BE2C (cell line): ENCODE data around the gene BIRC6.

Experiments used
- DNase-seq: peaks from one replicate; pipeline ENCODE4 v3.0.0-alpha.2; 2020
- H3K27me3 ChIP-seq: fragments of 250-450 bp; sonication (Bioruptor Pico); 2 replicates; pipeline ENCODE4 v1.5.1; 2020; ENCODE audit warnings: mild to moderate bottlenecking
- H3K36me3 ChIP-seq: fragments of 250-450 bp; sonication (Bioruptor Pico); 2 replicates; pipeline ENCODE4 v1.5.1; 2020; ENCODE audit warnings: mild to moderate bottlenecking
- H3K4me1 ChIP-seq: fragments of 250-450 bp; sonication (Bioruptor Pico); 2 replicates; pipeline ENCODE4 v1.5.1; 2020
- H3K4me3 ChIP-seq: 2 replicates; pipeline ENCODE4 v1.5.1; 2011; ENCODE audit warnings: low read depth, low read length
- H3K9me3 ChIP-seq: fragments of 250-450 bp; sonication (Bioruptor Pico); 2 replicates; pipeline ENCODE4 v1.5.1; 2020
- TF ChIP-seq, protein P1 (sequence below): IDR thresholded peaks from 2 replicates; pipeline ENCODE4 v1.5.1; 2012; ENCODE audit warnings: mild to moderate bottlenecking, low read depth, low read length

The BIRC6 gene

DNA sequence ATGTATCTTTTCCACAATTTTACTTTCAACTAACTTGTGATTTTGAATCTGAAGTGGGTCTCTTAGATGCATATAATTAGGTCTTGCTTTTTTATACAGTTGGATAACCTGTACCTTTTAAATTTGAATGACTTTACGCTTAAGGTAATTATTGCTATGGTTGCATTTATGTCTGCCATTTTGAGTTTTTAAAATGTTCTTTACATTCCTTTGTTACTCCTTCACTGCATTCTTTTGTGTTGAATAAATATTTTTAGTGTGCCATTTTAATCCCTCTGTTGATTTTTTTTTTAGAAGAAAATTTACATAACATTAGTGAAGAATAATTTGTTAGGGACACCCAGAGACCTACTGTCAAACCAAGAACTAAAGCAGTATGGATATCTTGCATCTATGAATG, 65.3 kb downstream of the BIRC6 start:
- peaks cover 2% of the 10 kb centered on the region; the same call in 1 of the 2 replicates for H3K4me1 ChIP-seq
- H3K27me3 ChIP-seq, result no peaks in the 10 kb centered on the region
- H3K4me3 ChIP-seq, result no peak overlapping the region
- peaks cover 10% of the 10 kb centered on the region for H3K36me3 ChIP-seq
- TF ChIP-seq, protein P1, sequence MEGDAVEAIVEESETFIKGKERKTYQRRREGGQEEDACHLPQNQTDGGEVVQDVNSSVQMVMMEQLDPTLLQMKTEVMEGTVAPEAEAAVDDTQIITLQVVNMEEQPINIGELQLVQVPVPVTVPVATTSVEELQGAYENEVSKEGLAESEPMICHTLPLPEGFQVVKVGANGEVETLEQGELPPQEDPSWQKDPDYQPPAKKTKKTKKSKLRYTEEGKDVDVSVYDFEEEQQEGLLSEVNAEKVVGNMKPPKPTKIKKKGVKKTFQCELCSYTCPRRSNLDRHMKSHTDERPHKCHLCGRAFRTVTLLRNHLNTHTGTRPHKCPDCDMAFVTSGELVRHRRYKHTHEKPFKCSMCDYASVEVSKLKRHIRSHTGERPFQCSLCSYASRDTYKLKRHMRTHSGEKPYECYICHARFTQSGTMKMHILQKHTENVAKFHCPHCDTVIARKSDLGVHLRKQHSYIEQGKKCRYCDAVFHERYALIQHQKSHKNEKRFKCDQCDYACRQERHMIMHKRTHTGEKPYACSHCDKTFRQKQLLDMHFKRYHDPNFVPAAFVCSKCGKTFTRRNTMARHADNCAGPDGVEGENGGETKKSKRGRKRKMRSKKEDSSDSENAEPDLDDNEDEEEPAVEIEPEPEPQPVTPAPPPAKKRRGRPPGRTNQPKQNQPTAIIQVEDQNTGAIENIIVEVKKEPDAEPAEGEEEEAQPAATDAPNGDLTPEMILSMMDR, result no peak
- no peak for DNase-seq
- H3K9me3 ChIP-seq, result no peaks in the 10 kb centered on the region

DNA sequence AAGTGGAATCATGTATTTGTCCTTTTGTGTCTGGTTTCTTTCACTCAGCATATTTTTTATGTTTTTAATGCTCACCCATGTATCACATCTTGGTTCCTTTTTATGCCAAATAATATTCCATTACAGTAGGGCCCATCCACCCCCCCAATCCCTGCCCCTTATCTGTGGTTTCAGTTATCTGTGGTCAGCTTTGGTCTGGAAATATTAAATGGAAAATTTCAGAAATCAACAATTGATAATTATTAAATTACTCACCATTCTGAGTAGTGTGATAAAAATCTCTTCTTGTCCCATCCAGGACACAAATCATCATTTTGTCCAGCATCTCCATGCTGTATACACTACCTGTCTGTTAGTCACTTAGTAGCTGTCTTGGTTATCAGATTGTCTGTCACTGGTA, 66.7 kb downstream of the BIRC6 start:
- H3K27me3 ChIP-seq, result no peaks in the 10 kb centered on the region
- DNase-seq, result peak; percentile 29
- TF ChIP-seq, protein P1, result no peak
- H3K4me1 ChIP-seq, result peaks cover 10% of the 10 kb centered on the region
- H3K9me3 ChIP-seq, result no peaks in the 10 kb centered on the region
- no peak overlapping the region for H3K4me3 ChIP-seq
- no peaks in the 10 kb centered on the region for H3K36me3 ChIP-seq

DNA sequence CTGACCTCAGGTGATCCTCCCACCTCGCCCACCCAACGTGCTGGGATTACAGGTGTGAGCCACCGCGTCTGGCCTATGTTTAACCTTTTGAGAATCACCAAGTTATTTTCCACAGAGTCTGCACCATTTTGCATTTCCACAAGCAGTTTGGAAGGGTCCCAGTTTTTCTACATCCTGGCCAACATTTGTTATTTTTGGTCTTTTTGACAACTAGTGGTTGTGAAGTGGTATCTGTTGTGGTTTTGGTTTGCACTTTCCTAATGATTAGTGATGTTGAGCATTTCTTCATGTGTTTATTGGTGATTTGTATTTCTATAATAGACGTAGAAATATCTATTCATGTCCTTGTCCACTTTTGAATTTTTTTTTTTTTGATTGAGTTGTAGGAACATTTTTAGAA, 67.9 kb downstream of the BIRC6 start:
- no peaks in the 10 kb centered on the region for H3K9me3 ChIP-seq
- TF ChIP-seq, protein P1, result no peak
- DNase-seq, result no peak
- H3K27me3 ChIP-seq, result no peaks in the 10 kb centered on the region
- H3K36me3 ChIP-seq, result no peaks in the 10 kb centered on the region
- H3K4me3 ChIP-seq, result no peak overlapping the region
- H3K4me1 ChIP-seq, result peaks cover 10% of the 10 kb centered on the region

DNA sequence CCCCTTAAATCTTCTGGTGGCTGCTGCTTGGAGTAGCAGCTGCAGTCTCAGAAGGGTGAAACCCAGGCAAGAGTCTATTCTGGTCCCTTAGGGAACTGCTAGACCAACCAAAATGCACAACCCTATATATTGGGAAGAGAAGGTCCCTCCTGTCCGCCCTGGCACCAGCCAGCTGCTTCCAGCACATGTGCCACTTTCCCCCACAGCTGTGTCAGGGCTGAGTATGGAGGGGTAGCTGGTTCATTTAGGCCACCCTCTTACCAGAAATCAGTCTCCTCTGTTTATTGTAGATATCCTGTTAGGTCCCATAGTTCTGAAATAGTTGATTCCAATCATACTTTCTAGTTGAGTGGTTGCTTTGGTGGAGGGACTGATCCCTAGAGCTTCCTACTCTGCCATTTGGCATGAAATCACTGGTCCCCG, 68.9 kb downstream of the BIRC6 start:
- no peak overlapping the region for H3K4me3 ChIP-seq
- TF ChIP-seq, protein P1, result no peak
- no peak for DNase-seq

DNA sequence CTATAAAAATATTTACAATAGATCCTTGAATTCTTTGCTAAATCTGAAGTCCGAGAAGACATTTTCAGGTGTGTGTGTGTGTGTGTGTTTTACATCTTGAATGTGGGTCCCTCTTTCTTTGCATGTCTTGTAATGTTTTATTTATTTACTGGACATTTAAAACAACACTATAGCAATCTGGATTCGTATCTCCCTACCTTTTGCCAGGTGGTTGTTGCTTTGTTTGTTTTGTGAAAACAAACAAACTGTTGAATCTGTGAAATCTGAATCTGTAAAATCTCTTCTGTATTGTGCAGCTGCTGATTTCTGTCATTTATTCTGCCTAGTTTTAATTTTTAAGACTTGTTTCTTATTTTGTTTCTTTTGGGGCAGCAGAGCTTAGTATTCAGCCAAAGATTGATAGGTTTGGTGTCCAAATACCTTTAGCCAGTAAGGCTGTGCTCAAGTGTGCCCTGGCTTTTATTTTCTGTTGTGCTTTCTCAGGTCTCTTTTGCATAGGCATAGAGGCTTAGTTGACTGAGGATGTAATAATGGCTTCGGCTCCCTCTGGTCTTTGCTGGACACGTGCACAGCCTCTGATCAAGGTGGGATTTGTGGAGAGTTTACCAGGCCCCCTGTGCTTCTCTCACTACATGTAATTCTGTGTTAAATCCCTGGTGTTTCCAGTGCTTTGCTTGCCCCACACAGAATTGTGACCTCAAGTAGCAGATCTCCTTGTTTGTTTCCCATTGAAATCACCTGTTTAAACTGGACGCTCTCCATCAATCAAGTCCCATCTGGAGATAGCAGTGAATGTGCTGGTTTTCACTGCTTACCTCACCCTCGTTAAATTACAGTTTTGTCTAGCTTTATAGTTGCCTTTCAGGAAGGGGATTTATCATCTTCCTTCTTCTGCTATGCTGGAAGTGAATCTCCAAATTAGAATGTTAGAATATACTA, 71.1 kb downstream of the BIRC6 start:
- peaks cover 18% of the 10 kb centered on the region for H3K36me3 ChIP-seq
- TF ChIP-seq, protein P1, result no peak
- peak; percentile 11 for DNase-seq
- H3K27me3 ChIP-seq, result no peaks in the 10 kb centered on the region
- H3K4me3 ChIP-seq, result no peak overlapping the region
- peaks cover 10% of the 10 kb centered on the region for H3K4me1 ChIP-seq
- no peaks in the 10 kb centered on the region for H3K9me3 ChIP-seq

More for the DNA sequence above, 68.9 kb downstream of the BIRC6 start:
- no peaks in the 10 kb centered on the region for H3K9me3 ChIP-seq
- 0 out of 2 replicates have a peak, but pooled peaks cover 4% of the 10 kb centered on the region for H3K36me3 ChIP-seq
- no peaks in the 10 kb centered on the region for H3K27me3 ChIP-seq
- H3K4me1 ChIP-seq, result peaks cover 10% of the 10 kb centered on the region

DNA sequence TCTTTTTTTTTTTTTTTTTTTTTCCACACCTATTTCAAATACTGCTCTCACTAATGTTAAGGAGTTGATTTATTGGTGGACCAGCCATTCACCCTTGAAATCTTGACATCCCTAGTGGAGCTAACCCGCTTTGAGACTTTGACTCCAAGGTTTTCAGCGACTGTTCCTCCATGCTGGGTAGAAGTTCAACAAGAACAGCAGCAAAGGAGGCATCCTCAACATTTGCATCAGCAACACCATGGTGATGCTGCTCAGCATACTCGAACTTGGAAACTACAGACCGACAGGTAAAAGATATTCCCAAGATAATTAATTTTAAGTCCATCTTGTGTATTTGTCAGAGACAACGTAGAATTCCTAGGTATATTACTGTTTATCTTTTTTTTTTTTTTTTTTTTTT, 74.0 kb downstream of the BIRC6 start:
- DNase-seq, result no peak
- Histone ChIP-seq H3K36me3 (peaks cover 31% of the 10 kb centered on the region), H3K4me3 (no peak overlapping the region), H3K4me1 (peaks cover 8% of the 10 kb centered on the region), H3K9me3 (no peaks in the 10 kb centered on the region), H3K27me3 (no peaks in the 10 kb centered on the region)
- TF ChIP-seq, protein P1, result no peak
